Measurements from ENCODE around the gene FCGR2B.
"Not testable (repeated sequence)": the region's sequence is repeated elsewhere in the genome, so short reads cannot be mapped to it uniquely, and the experiment has no call there.

GRCh38 chr1:161616417-161616816 lies 46.5 kb upstream of the FCGR2B start:
- not testable (repeated sequence) for TF ChIP-seq ZNF274 (IDR thresholded peaks at IDR 0.05; ENCODE audit: low read depth, low read length); SUZ12 (IDR thresholded peaks at IDR 0.05; ENCODE audit: extremely low read depth, insufficient read depth, insufficient read length); YY1 (IDR thresholded peaks at IDR 0.05; ENCODE audit: insufficient read depth, insufficient read length)

Measured in NT2/D1 (cell line).